Caco-2 (cell line): ENCODE measurements around the gene LDAH. TPM values are rescaled to one million over a fixed set of nuclear protein-coding genes. Genes with fewer than 3 reads are reported as not detected.

Source experiments
- BruUV-seq: library from RNA; stranded (reverse); fragments of 400-500 nt; replicated peaks from 2 replicates; lab custom pipeline; 2021; lab: Mats Ljungman, UMichigan
- CTCF ChIA-PET: fragments of 300-600 bp; sonication (Branson Sonifier 250); formaldehyde crosslinking; loops from one replicate; lab custom pipeline; 2022; ENCODE audit warnings: antibody characterized with exemption; lab: Charles Lee
- POLR2A ChIA-PET: fragments of 300-600 bp; sonication (Branson Sonifier 250); formaldehyde crosslinking; loops from one replicate; lab custom pipeline; 2022; ENCODE audit warnings: antibody characterized with exemption; lab: Charles Lee
- DNase-seq, 2 experiments: peaks; one replicate each; pipeline versions ENCODE4 v3.0.0 to v3.0.0-alpha.2; 2020 to 2022
- H3K27me3 ChIP-seq: replicated peaks from 2 replicates; pipeline ENCODE4 v1.6.0; 2011; ENCODE audit warnings: low read length; ENCODE audit not compliant: control insufficient read depth, insufficient read depth
- H3K36me3 ChIP-seq: 2 replicates; pipeline ENCODE4 v1.5.1; 2011; ENCODE audit warnings: low read length; ENCODE audit not compliant: control insufficient read depth, insufficient read depth
- H3K4me1 ChIP-seq: fragments of 250-450 bp; sonication (Bioruptor Pico); 2 replicates; pipeline ENCODE4 v1.5.1; 2020; ENCODE audit warnings: mild to moderate bottlenecking
- H3K4me3 ChIP-seq: 2 replicates; pipeline ENCODE4 v1.5.1; 2011; ENCODE audit warnings: low read depth, mild to moderate bottlenecking, control low read depth, low read length
- H3K9me3 ChIP-seq: fragments of 250-450 bp; sonication (Bioruptor Pico); 2 replicates; pipeline ENCODE4 v1.5.1; 2020; ENCODE audit warnings: mild to moderate bottlenecking, moderate library complexity
- H3K27ac Mint-ChIP-seq: one replicate; pipeline ENCODE4 v1.8.0; 2022; ENCODE audit warnings: mixed read lengths; ENCODE audit not compliant: unreplicated experiment
- H3K27me3 Mint-ChIP-seq: one replicate; pipeline ENCODE4 v1.8.0; 2022; ENCODE audit warnings: mixed read lengths; ENCODE audit not compliant: insufficient read depth, unreplicated experiment
- H3K36me3 Mint-ChIP-seq: one replicate; pipeline ENCODE4 v1.8.0; 2022; ENCODE audit warnings: mild to moderate bottlenecking, mixed read lengths; ENCODE audit not compliant: insufficient read depth, unreplicated experiment
- H3K4me1 Mint-ChIP-seq: one replicate; pipeline ENCODE4 v1.8.0; 2022; ENCODE audit warnings: low read depth, mixed read lengths; ENCODE audit not compliant: unreplicated experiment
- H3K4me3 Mint-ChIP-seq: one replicate; pipeline ENCODE4 v1.8.0; 2022; ENCODE audit warnings: mild to moderate bottlenecking, moderate library complexity, mixed read lengths; ENCODE audit not compliant: unreplicated experiment
- H3K9me3 Mint-ChIP-seq: one replicate; pipeline ENCODE4 v1.8.0; 2022; ENCODE audit warnings: mixed read lengths; ENCODE audit not compliant: unreplicated experiment
- intact Hi-C: fragments of 100-400 bp; cut with micrococcal nuclease; formaldehyde crosslinking; loops from one replicate; pipeline ENCODE4 v1.10.0; 2022; ENCODE audit not compliant: unreplicated experiment
- total RNA-seq: library from RNA; stranded (reverse); gene quantifications from 2 replicates; pipeline ENCODE4 v1.2.3, GENCODE V29; 2022
- TF ChIP-seq, protein P1 (sequence below), 2 experiments: fragments of 200-600 bp in 1 of 2; IDR thresholded peaks; 1 replicate in 1 of 2; 2 replicates in 1 of 2; pipeline versions ENCODE4 v1.5.1 to v1.8.0; 2011 to 2022; ENCODE audit warnings: antibody characterized with exemption in 1 of 2, control low read depth in 1 of 2, inconsistent platforms in 1 of 2, low read depth in 1 of 2, low read length in 1 of 2, mild to moderate bottlenecking in 1 of 2, moderate library complexity in 1 of 2; ENCODE audit not compliant: insufficient read depth in 1 of 2, severe bottlenecking in 1 of 2, unreplicated experiment in 1 of 2

The LDAH gene
- total RNA-seq, 1 experiment from 2014 or later, result 40.5 TPM

GRCh38 chr2:20651731-20652099, 171.2 kb downstream of the LDAH start:
- H3K27me3 Mint-ChIP-seq, result no peaks in the 10 kb centered on the region
- Histone ChIP-seq H3K4me1 (peaks cover 13% of the 10 kb centered on the region), H3K36me3 (no peaks in the 10 kb centered on the region; the same call in 1 of the 2 replicates), H3K9me3 (no peaks in the 10 kb centered on the region), H3K4me3 (peak overlapping the region; percentile 92), H3K27me3 (no peaks in the 10 kb centered on the region)
- H3K4me3 Mint-ChIP-seq, result peak overlapping the region; percentile 81
- POLR2A ChIA-PET, result interaction anchor here (1.0 to 3.1 kb wide), 4 partner anchors 9 to 205 kb away, joined by 3 to 33 read pairs (median 4); partner anchors contain the start of gene RHOB
- peaks cover 5% of the 10 kb centered on the region for H3K36me3 Mint-ChIP-seq
- BruUV-seq, result no TSS peak
- H3K4me1 Mint-ChIP-seq, result peaks cover 7% of the 10 kb centered on the region
- TF ChIP-seq, protein P1, sequence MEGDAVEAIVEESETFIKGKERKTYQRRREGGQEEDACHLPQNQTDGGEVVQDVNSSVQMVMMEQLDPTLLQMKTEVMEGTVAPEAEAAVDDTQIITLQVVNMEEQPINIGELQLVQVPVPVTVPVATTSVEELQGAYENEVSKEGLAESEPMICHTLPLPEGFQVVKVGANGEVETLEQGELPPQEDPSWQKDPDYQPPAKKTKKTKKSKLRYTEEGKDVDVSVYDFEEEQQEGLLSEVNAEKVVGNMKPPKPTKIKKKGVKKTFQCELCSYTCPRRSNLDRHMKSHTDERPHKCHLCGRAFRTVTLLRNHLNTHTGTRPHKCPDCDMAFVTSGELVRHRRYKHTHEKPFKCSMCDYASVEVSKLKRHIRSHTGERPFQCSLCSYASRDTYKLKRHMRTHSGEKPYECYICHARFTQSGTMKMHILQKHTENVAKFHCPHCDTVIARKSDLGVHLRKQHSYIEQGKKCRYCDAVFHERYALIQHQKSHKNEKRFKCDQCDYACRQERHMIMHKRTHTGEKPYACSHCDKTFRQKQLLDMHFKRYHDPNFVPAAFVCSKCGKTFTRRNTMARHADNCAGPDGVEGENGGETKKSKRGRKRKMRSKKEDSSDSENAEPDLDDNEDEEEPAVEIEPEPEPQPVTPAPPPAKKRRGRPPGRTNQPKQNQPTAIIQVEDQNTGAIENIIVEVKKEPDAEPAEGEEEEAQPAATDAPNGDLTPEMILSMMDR (IDR thresholded peaks at IDR 0.05; ENCODE audit: insufficient read depth in 1 of 2, low read depth in 1 of 2, low read length in 1 of 2, severe bottlenecking in 1 of 2, unreplicated experiment in 1 of 2), result no peak
- CTCF ChIA-PET, result interaction anchor here (0.6 to 3.0 kb wide), 15 partner anchors 9 to 618 kb away, joined by 3 to 28 read pairs (median 6); partner anchors contain the start of genes GDF7 and RHOB
- no peak for DNase-seq
- no peaks in the 10 kb centered on the region for H3K9me3 Mint-ChIP-seq
- H3K27ac Mint-ChIP-seq, result peak overlapping the region; percentile 81
- intact Hi-C loops, result loop anchor here (1.0 kb wide), 2 partner anchors 208 to 255 kb away; no protein-coding TSS in a partner anchor

DNA sequence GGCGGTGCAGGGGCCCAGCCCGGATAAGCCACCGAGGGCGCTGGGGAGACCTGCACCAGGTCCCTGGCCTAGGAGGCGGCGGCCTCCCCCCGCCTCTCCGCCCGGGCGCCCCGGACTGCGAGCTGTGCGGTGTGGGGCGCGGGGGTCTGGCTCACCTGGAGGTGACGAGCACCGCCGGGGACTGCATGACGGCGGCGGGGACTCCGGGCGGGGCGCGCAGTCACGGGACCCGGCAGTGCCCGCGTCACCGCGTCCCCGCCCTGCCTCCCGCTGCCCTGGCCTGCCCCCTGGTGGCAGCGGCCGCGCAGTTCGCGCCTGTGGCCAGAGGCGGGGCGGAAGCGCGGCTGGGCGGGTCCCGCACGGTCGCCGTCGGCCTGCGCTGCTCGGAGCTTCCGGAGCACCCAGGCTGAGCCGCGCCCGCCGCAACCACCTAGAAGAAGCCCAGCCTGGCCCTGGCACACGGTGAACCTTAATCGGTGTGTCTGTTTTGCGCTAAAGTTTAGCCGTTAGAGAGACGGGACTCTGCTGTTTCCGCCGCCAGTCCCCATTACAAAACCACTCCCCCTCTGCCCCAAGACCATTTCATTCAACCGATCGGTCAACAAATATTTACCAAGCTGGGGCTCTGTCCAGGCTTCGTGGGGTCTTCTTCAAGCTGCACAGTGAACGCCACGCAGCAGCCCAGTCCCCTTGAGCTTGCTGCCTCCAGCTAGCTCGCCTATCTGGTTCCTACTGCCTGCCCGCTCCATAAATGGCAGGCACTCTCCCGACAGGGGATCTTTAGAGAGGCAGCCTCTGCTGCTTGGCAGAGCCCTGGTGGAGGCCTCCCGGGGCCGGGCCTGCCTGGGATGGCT, 171.8 kb downstream of the LDAH start, which contains the start of gene HS1BP3:
Gene HS1BP3, minus strand, starts transcription at position 222 of the 854 bp plus-strand sequence. Its CDS starts 35 bp downstream, at position 187.
- Histone ChIP-seq H3K36me3 (no peaks in the 10 kb centered on the region; the same call in 1 of the 2 replicates), H3K4me3 (peak within 1 kb of the TSS; percentile 92), H3K27me3 (no peaks in the 10 kb centered on the region), H3K9me3 (no peaks in the 10 kb centered on the region), H3K4me1 (peaks cover 13% of the 10 kb centered on the region)
- Mint-ChIP-seq H3K4me1 (peaks cover 7% of the 10 kb centered on the region), H3K27ac (peak within 1 kb of the TSS; percentile 81), H3K9me3 (no peaks in the 10 kb centered on the region), H3K4me3 (peak within 1 kb of the TSS; percentile 81), H3K27me3 (no peaks in the 10 kb centered on the region), H3K36me3 (peaks cover 5% of the 10 kb centered on the region)
- ChIA-PET CTCF (interaction anchor here (0.6 to 3.0 kb wide), 23 partner anchors 9 to 619 kb away, joined by 3 to 28 read pairs (median 4); partner anchors contain the start of genes GDF7 and RHOB), POLR2A (interaction anchor here (1.0 to 3.1 kb wide), 4 partner anchors 10 to 204 kb away, joined by 3 to 33 read pairs (median 4); partner anchors contain the start of gene RHOB)
- TF ChIP-seq, protein P1 (IDR thresholded peaks at IDR 0.05; ENCODE audit: insufficient read depth in 1 of 2, low read depth in 1 of 2, low read length in 1 of 2, severe bottlenecking in 1 of 2, unreplicated experiment in 1 of 2), result peak; percentile 55 to 95
- intact Hi-C loops, result loop anchor here (1.0 kb wide), 2 partner anchors 208 to 255 kb away; no protein-coding TSS in a partner anchor
- TSS peak; percentile 59 for BruUV-seq
- peak; percentile 80 to 96 for DNase-seq

DNA sequence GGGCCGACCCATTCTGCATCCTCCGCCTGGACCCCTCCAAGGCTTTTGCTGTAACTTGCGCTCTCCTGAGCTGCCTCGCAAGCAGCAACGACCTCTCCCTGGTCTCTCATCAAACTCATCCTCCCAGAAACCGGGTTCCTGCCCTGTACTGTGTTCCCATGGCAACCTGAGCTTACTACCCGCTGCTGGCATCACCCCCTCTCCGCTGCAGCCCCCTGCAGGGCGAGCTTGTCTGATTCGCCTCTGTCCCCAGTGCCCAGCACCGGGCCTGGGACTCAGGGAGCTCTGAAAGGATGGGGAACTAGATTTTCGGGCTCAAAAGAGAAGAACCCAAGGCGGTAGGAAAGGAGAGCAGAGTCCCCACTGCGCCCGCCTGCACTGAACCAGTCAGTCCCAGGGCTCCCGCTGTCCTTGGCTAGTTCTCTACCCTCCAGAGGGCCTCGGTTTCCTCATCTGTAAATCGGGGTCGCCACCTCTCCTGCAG, 172.5 kb downstream of the LDAH start:
- Mint-ChIP-seq H3K4me3 (peak overlapping the region; percentile 81), H3K4me1 (peaks cover 6% of the 10 kb centered on the region), H3K27me3 (no peaks in the 10 kb centered on the region), H3K36me3 (peaks cover 5% of the 10 kb centered on the region), H3K27ac (peak overlapping the region; percentile 50), H3K9me3 (no peaks in the 10 kb centered on the region)
- CTCF ChIA-PET, result interaction anchor here (0.7 to 3.0 kb wide), 18 partner anchors 8 to 619 kb away, joined by 3 to 28 read pairs (median 4); partner anchors contain the start of genes GDF7 and RHOB
- Histone ChIP-seq H3K4me3 (peak overlapping the region; percentile 92), H3K9me3 (no peaks in the 10 kb centered on the region), H3K4me1 (peaks cover 13% of the 10 kb centered on the region), H3K36me3 (no peaks in the 10 kb centered on the region; the same call in none of the 2 replicates), H3K27me3 (no peaks in the 10 kb centered on the region)
- POLR2A ChIA-PET, result interaction anchor here (1.0 to 3.1 kb wide), 4 partner anchors 11 to 203 kb away, joined by 3 to 33 read pairs (median 4); partner anchors contain the start of gene RHOB
- TF ChIP-seq, protein P1 (IDR thresholded peaks at IDR 0.05; ENCODE audit: insufficient read depth in 1 of 2, low read depth in 1 of 2, low read length in 1 of 2, severe bottlenecking in 1 of 2, unreplicated experiment in 1 of 2), result no peak
- DNase-seq, result peak in 1 of 2 experiments; percentile 36
- intact Hi-C loops, result no loop called here
- TSS peak; percentile 80 for BruUV-seq
